HepG2 (cell line): ENCODE data around the gene MPI. TPM values are rescaled to one million over a fixed set of nuclear protein-coding genes. Genes with fewer than 3 reads are reported as not detected.

Experiments used
- ARNTL ChIP-seq: sonication (generic); formaldehyde crosslinking; IDR thresholded peaks from 2 replicates; pipeline ENCODE4 v1.4.0; 2020; ENCODE audit warnings: mild to moderate bottlenecking, missing genetic modification reagents
- ATF5 ChIP-seq: sonication (generic); formaldehyde crosslinking; IDR thresholded peaks from 2 replicates; pipeline ENCODE4 v1.4.0; 2020; ENCODE audit warnings: mild to moderate bottlenecking, low read depth, missing genetic modification reagents
- BORCS8-MEF2B ChIP-seq: sonication (generic); formaldehyde crosslinking; IDR thresholded peaks from 2 replicates; pipeline ENCODE4 v1.8.0; 2022; ENCODE audit warnings: mild to moderate bottlenecking, missing genetic modification reagents
- ELF4 ChIP-seq: sonication (generic); formaldehyde crosslinking; IDR thresholded peaks from 2 replicates; pipeline ENCODE4 v1.5.0; 2020; ENCODE audit warnings: missing genetic modification reagents, mild to moderate bottlenecking, moderate library complexity, borderline replicate concordance
- GATAD1 ChIP-seq: IDR thresholded peaks from 2 replicates; pipeline ENCODE4 v1.6.1; 2016; ENCODE audit warnings: missing genetic modification reagents, missing compliant biosample characterization
- HHEX ChIP-seq: IDR thresholded peaks from 2 replicates; pipeline ENCODE4 v1.6.1; 2016; ENCODE audit warnings: control low read depth
- HIVEP1 ChIP-seq: sonication (generic); formaldehyde crosslinking; IDR thresholded peaks from 2 replicates; pipeline ENCODE4 v1.4.0; 2020; ENCODE audit warnings: mild to moderate bottlenecking, missing genetic modification reagents
- HMGXB4 ChIP-seq, 2 experiments: sonication (generic) in 1 of 2; formaldehyde crosslinking in 1 of 2; IDR thresholded peaks; 2 replicates each; pipeline versions ENCODE4 v1.4.0 to v1.6.1; 2018 to 2020; ENCODE audit warnings: missing genetic modification reagents in 2 of 2, borderline replicate concordance in 1 of 2, low read depth in 1 of 2, mild to moderate bottlenecking in 1 of 2, missing biosample characterization in 1 of 2
- HNRNPH1 ChIP-seq: fragments of 200-400 bp; formaldehyde crosslinking; optimal IDR thresholded peaks from 2 replicates; pipeline ENCODE3; 2017; ENCODE audit warnings: mild to moderate bottlenecking, low read depth, low read length
- IRF2 ChIP-seq: IDR thresholded peaks from 2 replicates; pipeline ENCODE4 v1.6.1; 2018; ENCODE audit warnings: missing genetic modification reagents, missing compliant biosample characterization
- KLF13 ChIP-seq: sonication (generic); formaldehyde crosslinking; IDR thresholded peaks from 2 replicates; pipeline ENCODE4 v1.4.0; 2020; ENCODE audit warnings: mild to moderate bottlenecking, missing genetic modification reagents
- NFIB ChIP-seq: sonication (generic); formaldehyde crosslinking; IDR thresholded peaks from 2 replicates; pipeline ENCODE4 v1.9.0; 2021; ENCODE audit warnings: missing genetic modification reagents, mild to moderate bottlenecking, borderline replicate concordance
- SOX5 ChIP-seq: IDR thresholded peaks from 2 replicates; pipeline ENCODE4 v1.6.1; 2016; ENCODE audit warnings: borderline replicate concordance
- ZNF160 ChIP-seq: sonication (generic); formaldehyde crosslinking; IDR thresholded peaks from 2 replicates; pipeline ENCODE4 v1.8.0; 2022; ENCODE audit warnings: mild to moderate bottlenecking, inconsistent platforms, missing genetic modification reagents
- ZNF234 ChIP-seq: sonication (generic); formaldehyde crosslinking; conservative IDR thresholded peaks from 2 replicates; pipeline ENCODE4 v1.5.1; 2020; ENCODE audit warnings: mild to moderate bottlenecking, missing genetic modification reagents
- ZNF660 ChIP-seq: sonication (generic); formaldehyde crosslinking; IDR thresholded peaks from 2 replicates; pipeline ENCODE4 v1.5.1; 2020; ENCODE audit warnings: mild to moderate bottlenecking, low read depth, missing genetic modification reagents, borderline replicate concordance
- polyA plus RNA-seq, 8 experiments: library from polyadenylated mRNA; depleted of rRNA in 3 of 8; stranded (reverse) in 7 of 8; unstranded in 1 of 8; fragments of >200 nt; fragmentation: Illumina TruSeq in 4 of 8; extraction: Trizol in 4 of 8; gene quantifications; 2 replicates each; pipeline versions ENCODE4 v1.2.1 to v1.2.3, GENCODE V29; 2011 to 2016; ENCODE audit warnings: low read depth in 4 of 8, missing spikeins in 1 of 8, mixed read lengths in 1 of 8; ENCODE audit not compliant: insufficient read depth in 1 of 8
- total RNA-seq, 5 experiments: library from RNA; depleted of rRNA; stranded (reverse); fragments of >200 nt; fragmentation: Illumina TruSeq; extraction: Trizol; gene quantifications; 2 replicates each; pipeline ENCODE4 v1.2.3, GENCODE V29; 2016; ENCODE audit warnings: low read depth in 1 of 5
- TF ChIP-seq, protein P1 (sequence below): sonication (generic); formaldehyde crosslinking; IDR thresholded peaks from 2 replicates; pipeline ENCODE4 v1.5.1; 2020; ENCODE audit warnings: missing genetic modification reagents, mild to moderate bottlenecking, borderline replicate concordance

The MPI gene
- total and polyA plus RNA-seq, 2 of the 13 experiments (the other 11 are each of a cell fraction or from before 2014, with no cell fraction given) = 36.9 to 63.5 TPM

- TF ChIP-seq, protein P1, sequence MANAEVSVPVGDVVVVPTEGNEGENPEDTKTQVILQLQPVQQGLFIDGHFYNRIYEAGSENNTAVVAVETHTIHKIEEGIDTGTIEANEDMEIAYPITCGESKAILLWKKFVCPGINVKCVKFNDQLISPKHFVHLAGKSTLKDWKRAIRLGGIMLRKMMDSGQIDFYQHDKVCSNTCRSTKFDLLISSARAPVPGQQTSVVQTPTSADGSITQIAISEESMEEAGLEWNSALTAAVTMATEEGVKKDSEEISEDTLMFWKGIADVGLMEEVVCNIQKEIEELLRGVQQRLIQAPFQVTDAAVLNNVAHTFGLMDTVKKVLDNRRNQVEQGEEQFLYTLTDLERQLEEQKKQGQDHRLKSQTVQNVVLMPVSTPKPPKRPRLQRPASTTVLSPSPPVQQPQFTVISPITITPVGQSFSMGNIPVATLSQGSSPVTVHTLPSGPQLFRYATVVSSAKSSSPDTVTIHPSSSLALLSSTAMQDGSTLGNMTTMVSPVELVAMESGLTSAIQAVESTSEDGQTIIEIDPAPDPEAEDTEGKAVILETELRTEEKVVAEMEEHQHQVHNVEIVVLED = no peak
- peak; percentile 54; the same call in 1 of the 2 replicates for TF ChIP-seq IRF2 (CRISPR knock-in tag)
- TF ChIP-seq HIVEP1 (CRISPR knock-in tag) = no peak
- no peak for TF ChIP-seq HHEX (CRISPR knock-in tag)
- no peak for TF ChIP-seq NFIB (CRISPR knock-in tag)
- no peak for TF ChIP-seq SOX5 (CRISPR knock-in tag)
- TF ChIP-seq HNRNPH1 = no peak
- TF ChIP-seq ARNTL (CRISPR knock-in tag) = no peak
- no peak for TF ChIP-seq ATF5 (CRISPR knock-in tag)
- TF ChIP-seq BORCS8-MEF2B = no peak
- no peak for TF ChIP-seq ZNF160 (CRISPR knock-in tag)
- no peak for TF ChIP-seq ZNF234 (CRISPR knock-in tag)
- peak in 1 of 2 experiments; percentile 55; a peak in 1 of 4 replicates for TF ChIP-seq HMGXB4 (CRISPR knock-in tag; IDR thresholded peaks at IDR 0.05; ENCODE audit: borderline replicate concordance in 1 of 2, low read depth in 1 of 2)
- TF ChIP-seq KLF13 (CRISPR knock-in tag) = no peak
- TF ChIP-seq ELF4 = no peak
- TF ChIP-seq ZNF660 (CRISPR knock-in tag) = no peak
- TF ChIP-seq GATAD1 = peak; percentile 39; the same call in 1 of the 2 replicates
Observed at GRCh38 chr15:74950078-74950908, 60.5 kb downstream of the MPI start (continued).
